ENCODE measurements around the gene RTL1.

RTL1 gene

DNA sequence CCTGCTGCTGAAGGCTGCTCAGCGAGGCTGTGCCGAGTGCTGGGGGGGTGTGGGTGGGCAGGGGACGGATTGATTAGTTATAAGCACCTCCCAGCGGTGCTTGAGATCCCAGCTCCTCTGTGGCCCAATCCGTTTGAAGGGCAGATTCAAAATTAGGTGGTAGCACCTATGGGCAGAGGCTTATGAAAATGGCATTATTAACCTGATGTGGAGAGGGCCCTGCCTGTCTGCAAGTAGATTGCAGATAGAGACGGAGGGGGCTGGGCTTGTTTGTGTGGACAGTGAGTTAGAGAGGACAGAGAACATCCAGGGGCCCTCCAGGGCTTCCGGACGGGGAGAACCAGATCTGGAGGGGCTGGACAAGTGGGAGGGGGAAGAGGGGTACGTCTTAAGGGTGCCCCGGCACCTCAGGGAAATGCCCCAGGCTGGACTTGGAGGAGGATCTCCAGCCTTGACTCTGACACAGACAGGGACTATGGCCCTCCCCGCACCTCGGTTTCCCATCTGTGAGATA lies at the start of gene RTL1:
Gene RTL1 (minus strand): TSS at position 51 of the 514 bp plus-strand sequence. CDS start 18,934 bp downstream, outside the sequence.
- TF ChIP-seq GATA3 (IDR thresholded peaks at IDR 0.05; ENCODE audit: low read depth, low read length) (no peak), GATA2 (IDR thresholded peaks at IDR 0.05; ENCODE audit: low read depth, low read length) (peak; percentile 69; the same call in 1 of the 2 replicates)

DNA sequence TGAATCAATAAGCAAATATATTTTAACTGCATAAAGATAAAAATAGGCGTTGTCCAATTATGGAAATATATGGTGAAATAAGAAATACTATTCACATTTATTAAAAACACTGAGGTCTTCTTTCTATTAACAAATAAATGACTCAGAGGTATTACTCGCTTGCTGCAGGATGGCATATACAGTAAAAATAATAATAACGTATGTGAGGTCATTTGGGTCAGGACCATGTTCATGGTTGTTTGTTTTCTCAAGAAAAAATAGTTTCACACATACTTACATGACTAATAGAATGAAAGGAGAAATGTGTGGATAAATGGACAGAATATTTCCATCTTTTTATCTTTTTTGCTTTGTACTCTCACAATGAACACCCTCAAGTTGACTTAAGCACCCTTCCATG lies 46.5 kb upstream of the RTL1 start:
- TF ChIP-seq GATA3 (IDR thresholded peaks at IDR 0.05; ENCODE audit: low read depth, low read length) (no peak), GATA2 (IDR thresholded peaks at IDR 0.05; ENCODE audit: low read depth, low read length) (no peak)

DNA sequence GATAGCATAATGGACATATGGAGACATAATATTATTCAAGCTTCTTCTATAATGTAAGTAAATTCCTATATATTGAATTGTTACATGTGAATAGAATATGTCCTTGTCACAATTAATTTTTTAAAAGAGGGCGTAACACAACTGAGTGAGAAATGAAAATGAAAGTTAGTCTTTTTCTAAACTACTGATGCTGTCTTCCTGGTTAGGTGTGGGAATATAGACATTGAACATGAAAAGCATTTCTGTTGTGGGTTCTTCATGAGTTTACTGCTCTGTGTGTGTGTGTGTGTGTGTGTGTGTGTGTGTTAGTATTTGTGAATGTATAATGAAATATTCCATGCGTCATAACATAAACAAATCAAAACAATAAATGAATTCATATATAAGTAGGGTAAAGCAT lies 40.5 kb upstream of the RTL1 start:
- TF ChIP-seq GATA2 (IDR thresholded peaks at IDR 0.05; ENCODE audit: low read depth, low read length) (no peak), GATA3 (IDR thresholded peaks at IDR 0.05; ENCODE audit: low read depth, low read length) (no peak)

DNA sequence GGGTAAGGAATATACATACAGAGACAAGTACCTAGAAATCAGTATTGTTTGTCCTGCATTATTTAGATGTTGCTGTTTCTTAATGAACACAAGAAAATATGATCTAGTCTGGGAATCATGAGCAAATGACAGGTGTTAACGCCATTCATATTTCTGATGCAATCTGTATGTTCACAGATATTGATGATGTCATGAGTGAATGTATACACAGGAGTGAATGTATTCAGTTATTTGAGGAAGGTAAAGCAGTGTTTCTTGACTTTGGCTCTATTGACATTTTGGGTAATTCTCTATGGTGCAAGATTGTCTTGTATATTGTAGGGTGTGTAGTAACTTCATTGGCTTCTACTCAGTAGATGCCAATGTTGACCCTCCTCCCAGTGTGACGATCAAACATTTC lies 26.7 kb upstream of the RTL1 start:
- TF ChIP-seq GATA2 (IDR thresholded peaks at IDR 0.05; ENCODE audit: low read depth, low read length) (no peak), GATA3 (IDR thresholded peaks at IDR 0.05; ENCODE audit: low read depth, low read length) (no peak)

DNA sequence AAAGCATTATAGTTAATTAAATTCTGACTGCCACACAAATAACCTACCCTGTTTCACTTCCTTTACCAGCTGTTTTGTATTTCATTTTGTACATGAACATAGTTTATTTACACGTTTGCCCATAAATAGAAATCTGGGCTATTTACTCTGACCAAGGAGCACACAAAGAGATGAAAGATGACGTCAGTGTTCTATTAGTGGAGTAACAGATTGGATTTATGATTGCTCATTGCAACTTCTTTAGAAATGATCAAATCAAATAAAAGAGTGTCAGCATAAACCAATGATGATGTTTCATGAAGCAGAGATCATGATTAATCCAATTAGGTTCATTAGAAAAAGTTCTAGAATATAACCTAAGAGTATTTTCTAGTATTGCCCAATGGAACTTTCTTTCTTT lies 12.0 kb upstream of the RTL1 start:
- TF ChIP-seq GATA2 (IDR thresholded peaks at IDR 0.05; ENCODE audit: low read depth, low read length) (no peak), GATA3 (IDR thresholded peaks at IDR 0.05; ENCODE audit: low read depth, low read length) (no peak)

DNA sequence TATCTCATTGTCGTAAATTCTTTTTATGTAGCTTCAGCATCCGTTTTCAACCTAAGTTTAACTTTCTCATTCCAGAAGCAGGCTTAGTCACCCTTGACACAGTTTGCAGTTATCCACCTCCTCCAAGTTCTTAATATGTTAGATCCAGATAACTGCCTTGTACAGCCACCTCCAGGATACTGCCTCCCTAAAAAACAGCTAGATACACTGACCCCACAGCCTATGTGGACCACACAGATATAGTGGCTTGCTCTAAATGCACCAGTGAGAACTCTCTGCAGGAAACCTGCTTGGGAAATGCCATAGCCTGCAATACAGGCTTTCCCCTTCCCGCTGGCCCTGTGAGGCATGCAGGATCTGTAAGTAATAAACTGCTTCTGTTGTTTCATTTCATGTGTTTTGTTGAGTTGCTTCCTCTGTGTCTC lies 11.1 kb upstream of the RTL1 start:
- TF ChIP-seq GATA2 (IDR thresholded peaks at IDR 0.05; ENCODE audit: low read depth, low read length) (no peak), GATA3 (IDR thresholded peaks at IDR 0.05; ENCODE audit: low read depth, low read length) (no peak)

DNA sequence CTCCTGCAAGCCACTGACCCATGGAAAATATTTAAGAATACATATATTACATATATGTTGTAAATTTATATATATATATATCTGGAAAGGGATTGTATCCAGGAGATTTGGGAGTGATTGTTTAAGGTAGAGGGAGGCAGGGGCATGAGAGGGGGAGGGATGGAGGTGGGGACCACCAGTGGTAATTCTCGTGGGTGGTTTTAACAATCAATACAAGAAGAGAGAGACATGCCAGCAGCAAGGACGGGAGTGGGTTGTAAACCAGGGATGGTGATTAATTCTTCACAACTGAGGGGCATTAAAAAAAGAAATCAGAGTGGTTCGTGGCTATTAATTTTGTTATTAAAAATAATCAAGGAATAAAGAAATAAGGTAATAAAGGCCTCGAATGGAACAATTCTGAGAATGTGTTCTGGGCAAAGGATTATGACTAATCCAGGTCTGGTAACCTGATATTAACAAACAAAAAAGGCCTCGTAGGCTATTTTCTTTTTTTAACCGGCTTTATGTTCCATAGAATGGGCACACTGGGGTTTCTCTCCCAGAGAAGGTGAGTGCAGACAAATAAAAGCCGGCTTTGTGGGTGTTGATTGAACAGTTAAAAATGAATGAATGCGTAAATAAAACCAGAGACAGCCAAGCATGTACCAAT lies 8.3 kb upstream of the RTL1 start:
- TF ChIP-seq GATA2 (IDR thresholded peaks at IDR 0.05; ENCODE audit: low read depth, low read length) (no peak), GATA3 (IDR thresholded peaks at IDR 0.05; ENCODE audit: low read depth, low read length) (no peak)

DNA sequence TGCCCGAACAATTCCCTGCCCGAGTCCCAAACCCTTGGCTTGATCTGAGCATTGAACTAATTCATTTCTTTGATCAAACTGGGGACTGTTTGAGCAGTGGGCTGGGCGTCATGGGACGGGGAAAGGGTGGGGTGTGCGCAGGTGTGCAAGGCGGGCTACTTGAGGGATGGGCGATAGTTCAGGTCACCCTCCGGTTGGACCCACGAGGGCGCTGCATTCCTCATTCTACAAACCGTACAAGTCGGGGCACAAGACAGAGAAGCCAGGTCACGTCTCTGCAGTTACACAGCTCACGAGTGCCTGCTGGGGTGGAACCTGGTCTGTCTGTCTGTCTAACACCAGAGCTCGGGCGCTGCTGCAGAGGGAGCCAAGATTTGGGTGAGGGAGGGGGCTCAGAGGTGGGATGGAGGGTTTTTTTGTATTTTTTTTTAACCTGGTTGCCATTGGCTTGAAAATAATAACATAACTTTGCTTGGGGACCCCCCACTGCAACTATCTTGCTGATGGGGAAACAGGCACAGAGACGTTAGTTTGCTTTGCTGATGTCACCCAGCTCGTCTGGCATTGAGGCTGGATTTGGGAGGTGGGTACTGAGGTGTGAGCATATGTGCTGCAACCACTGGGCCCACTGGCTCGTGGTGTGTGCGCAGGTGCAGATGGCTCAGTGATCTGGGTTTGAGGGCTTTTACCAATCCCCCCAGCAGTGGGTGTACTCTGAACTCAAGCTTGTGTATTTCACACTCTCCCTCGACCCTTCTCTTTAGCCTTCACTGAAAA lies 7.6 kb upstream of the RTL1 start:
- TF ChIP-seq GATA3 (IDR thresholded peaks at IDR 0.05; ENCODE audit: low read depth, low read length), result no peak

DNA sequence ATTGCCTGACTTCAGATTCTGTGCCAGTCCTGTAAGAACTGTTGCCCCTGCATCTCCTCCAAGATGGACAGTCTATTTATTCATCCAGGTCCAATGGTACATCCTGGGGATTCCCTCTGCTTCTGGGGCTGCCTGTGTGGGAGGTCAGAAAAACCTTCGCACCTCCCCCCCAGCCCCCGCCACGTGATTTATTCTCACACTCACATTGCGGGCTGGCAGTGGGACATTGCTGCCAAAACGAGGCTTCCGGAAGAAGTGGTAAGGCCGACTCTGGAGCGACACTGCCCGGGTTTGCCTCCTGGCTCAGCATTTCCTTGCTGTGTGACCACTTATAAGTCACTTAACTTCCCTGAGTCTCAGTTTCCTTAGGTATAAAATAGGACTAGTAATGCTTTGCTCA lies 5.9 kb upstream of the RTL1 start:
- TF ChIP-seq GATA3 (IDR thresholded peaks at IDR 0.05; ENCODE audit: low read depth, low read length) (no peak), GATA2 (IDR thresholded peaks at IDR 0.05; ENCODE audit: low read depth, low read length) (no peak)

DNA sequence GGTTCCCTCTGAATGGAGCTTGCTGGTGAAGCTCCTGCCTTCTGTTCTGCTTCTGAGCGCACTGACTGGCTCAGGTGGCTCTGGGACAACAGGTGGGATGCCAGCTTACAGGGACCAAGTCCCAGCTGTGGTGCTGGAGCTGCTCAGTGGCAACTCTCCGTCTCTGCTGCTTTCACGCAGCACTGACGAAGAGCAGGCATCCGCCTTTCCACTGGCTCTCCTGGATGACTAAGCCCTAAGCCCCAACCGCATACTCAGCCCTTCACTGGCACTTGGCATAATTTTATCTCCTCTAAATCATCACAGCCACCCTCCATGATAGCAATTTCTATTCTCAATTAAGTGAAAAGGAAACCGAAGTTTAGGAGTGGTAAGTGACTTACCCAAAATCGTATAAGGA lies 3.7 kb upstream of the RTL1 start:
- TF ChIP-seq GATA3 (IDR thresholded peaks at IDR 0.05; ENCODE audit: low read depth, low read length), result no peak
- no peak for TF ChIP-seq GATA2 (IDR thresholded peaks at IDR 0.05; ENCODE audit: low read depth, low read length)

DNA sequence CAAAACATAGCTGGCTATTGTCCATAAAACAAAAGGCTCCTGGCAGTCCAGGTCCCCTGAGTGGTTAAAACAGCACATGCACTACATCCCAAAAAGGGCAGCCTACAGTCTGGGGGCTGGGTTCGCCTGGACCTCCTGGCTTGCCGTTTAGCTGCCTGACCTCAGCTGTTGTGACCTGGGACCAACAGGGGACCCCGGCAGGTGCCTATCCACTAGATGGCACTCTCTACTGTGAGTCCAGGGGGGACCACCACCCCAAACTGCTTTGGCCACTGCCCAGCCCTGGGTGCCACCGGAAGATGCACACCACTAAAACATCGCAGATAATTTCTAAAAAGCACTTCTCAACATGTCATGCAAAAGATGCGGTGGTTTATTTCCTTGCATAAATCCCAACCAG lies 2.9 kb upstream of the RTL1 start:
- TF ChIP-seq GATA2 (IDR thresholded peaks at IDR 0.05; ENCODE audit: low read depth, low read length) (no peak), GATA3 (IDR thresholded peaks at IDR 0.05; ENCODE audit: low read depth, low read length) (no peak)

DNA sequence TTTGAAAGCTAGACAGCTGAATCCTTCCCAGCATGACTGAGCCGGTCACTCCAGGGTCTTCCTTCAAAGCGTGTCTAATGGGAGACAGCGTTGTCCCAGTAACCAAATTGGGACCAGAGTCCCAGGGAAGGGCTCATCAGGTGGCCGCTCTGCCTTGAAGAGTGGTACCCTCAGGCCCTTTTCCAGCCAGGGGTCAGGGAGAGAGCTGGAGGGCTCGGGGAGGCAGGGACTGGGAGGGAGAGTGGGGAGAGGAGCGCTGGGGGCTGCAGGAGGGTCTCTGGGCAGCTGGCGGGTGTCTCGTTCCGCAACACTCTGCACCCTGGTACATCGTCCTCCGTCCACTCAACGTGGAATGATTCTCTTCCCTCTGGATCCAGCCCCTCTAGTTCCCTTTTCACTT lies 1.6 kb upstream of the RTL1 start:
- TF ChIP-seq GATA2 (IDR thresholded peaks at IDR 0.05; ENCODE audit: low read depth, low read length) (no peak), GATA3 (IDR thresholded peaks at IDR 0.05; ENCODE audit: low read depth, low read length) (no peak)

DNA sequence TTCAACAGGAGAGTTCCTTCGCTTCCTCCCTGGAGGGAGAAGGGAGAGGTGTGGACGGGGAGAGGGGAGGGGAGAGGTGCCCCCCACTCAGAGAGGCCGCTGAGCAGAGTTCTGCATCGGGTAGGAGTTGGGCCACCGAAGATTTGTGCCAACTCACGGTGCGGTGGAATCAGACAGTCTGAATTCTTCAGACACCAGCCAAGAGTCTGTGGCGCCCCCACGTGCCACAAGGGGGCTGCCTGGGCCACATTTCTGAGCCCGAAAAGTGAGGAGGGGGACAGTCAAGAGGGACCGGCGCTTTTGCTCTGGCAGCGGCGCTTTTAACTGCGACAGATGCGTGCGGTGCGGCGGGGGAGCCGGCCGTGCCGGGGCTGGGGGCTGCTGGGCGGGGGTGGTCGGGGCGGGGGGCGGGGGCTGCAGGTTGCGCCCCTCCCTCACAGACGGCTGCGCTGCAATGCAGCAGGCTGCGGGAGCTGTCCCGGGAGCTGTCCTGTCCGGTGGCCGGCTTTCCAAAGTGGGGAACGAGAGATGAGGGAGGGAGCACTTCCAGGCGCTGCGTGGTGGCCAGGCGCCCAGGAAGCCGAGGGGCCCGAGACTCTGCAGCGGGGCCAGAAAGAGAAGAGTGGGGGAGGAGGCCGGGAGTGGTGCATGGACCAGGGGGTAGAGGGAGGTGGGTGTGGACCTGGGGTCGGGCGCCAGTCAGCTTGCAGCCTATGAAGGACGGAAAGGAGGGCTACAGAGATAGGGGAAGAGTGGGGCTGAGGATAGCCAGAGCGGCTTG lies 975 bp upstream of the RTL1 start:
- no peak for TF ChIP-seq GATA3 (IDR thresholded peaks at IDR 0.05; ENCODE audit: low read depth, low read length)
- TF ChIP-seq GATA2 (IDR thresholded peaks at IDR 0.05; ENCODE audit: low read depth, low read length), result no peak

DNA sequence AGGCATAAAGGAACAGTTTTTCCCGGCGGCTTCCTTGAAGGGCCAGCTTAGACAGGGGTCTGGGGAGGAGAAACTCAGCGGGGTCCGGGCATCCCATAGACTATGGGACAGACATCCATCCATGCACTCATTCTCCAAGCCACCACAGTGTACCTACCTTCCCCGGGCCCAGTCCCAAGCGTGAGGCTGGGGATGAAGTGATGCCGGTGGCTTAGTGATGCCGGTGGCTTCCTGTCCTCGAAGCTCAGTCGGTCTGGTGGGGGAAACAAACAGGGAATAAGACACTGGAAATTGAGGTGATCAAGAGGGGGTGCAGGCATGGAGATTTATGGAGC lies 421 bp downstream of the RTL1 start:
- TF ChIP-seq GATA2 (IDR thresholded peaks at IDR 0.05; ENCODE audit: low read depth, low read length) (no peak), GATA3 (IDR thresholded peaks at IDR 0.05; ENCODE audit: low read depth, low read length) (no peak)

Data from SH-SY5Y (cell line).